TTC549 (cell line): ENCODE data around the gene IL17RB.

ENCODE experiments used
- FAIRE-seq: peaks from 2 replicates; lab custom pipeline; 2012; peaks lifted over from hg19 to GRCh38; lab: Jason Lieb, UNC

IL17RB gene

DNA sequence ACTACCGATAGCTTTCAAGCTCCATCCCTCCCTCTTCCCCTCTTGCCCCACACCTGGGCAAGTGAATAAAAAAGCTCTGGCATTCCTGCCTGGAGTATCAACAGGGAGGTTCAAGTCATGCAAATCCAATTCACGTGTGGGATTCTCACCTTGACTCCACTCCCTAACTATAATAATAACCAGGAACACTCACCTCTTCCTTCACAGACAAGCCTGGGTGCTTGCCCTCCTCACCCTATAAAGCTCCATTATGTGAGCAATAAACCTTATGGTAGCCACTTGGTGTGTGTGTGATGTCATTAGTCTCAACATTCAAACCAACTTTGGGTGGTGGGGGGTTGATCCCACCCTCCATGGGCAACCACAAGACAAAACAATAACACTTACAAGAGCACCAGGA, 16.8 kb upstream of the IL17RB start:
- no peak for FAIRE-seq

DNA sequence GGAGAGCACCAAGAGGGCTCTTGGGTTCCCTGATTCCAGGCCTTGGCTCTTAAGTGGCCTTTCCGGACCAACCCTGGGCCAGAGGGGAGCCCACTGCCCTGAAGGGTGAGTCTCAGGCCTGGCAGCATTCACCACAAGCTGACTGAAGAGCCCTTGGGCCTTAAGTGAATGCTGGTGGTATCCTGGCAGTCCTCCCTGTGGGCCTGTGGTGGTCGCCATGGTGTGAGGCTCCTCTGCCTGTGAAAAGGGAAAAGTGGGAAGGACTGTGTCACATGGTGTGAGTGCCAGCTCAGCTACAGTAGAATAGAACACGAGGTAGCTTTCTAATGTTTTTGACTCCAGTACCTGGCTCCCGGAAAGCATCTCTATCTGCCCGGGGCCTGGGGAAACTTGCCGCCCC, 15.4 kb upstream of the IL17RB start:
- no peak for FAIRE-seq

DNA sequence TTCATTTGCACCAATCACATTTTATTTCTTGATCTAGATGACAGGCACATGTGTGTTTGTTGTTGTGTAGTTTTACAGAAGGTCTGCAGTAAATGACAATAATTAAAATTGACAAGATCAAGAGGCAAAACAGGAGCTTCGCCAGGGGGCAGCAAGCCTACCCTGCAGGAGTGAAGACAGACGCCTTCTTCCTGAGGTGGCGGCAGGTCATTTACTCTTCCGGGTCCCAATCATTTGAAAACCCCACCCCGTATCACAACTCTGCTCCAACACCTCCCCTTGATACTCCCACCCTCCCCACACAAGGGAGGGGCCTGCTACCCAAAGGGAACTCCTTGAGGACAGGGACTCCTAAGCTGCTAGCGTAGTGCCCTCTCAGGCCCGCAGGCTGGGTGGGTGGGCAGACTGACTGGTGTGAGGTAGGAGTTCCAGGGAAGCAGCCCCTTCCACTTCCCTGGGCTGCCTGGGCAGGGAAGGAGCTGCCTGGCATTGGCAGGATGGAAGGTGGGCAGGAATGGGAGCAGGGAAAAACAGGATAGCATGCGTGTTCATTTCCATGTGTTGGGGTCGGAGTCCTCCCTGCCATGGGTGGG, 13.2 kb upstream of the IL17RB start:
- FAIRE-seq: no peak

DNA sequence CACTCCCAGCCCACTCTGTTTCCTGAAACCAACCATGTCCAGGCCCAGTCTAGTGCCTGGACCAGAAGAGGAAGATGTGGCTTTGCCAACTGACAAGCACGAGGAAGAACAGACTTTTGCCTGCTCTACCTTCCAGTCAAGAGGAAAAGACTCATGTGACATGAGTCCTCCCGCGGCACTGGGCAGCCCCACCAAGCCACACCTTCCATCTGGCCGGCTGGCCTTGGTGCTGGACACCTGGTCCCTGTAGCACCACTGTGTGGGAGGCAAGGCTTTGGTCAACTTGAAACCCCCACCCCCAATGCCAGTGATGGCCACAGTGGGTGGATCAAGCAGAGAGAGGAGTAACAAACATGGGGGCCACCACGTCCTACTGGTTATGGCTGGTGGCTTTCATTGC, 12.7 kb upstream of the IL17RB start:
- no peak for FAIRE-seq

DNA sequence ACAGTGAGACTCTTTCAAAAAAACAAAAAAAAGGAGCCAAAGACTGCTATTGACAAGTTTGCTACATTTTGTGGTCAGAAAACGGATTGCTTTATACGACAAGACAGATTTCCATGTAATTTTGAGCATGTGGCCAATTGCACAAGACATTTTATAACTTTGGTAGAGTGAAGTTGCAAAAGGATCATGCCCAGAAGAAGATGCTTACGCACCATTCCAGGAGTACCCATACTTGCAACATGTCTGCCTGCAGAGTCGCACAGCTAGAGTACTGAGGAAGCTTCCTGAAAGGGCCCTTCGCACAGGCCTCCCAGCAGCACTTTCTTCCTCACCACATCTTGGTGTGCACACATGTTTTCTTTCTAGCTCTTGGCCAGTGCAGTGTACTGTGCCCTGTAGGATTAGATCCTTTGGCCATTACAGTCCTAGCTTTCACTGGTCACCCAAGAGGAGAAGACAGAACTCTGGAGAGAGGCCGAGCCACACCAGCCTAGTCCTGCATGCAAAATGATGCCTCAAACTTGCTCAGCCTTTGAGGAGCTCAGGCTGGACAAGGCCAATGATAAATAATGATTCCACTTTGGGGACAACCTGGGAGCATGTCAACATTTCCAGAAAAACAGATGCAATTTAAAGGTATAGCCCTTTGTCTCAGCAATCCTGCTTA, 11.8 kb upstream of the IL17RB start:
- no peak for FAIRE-seq

DNA sequence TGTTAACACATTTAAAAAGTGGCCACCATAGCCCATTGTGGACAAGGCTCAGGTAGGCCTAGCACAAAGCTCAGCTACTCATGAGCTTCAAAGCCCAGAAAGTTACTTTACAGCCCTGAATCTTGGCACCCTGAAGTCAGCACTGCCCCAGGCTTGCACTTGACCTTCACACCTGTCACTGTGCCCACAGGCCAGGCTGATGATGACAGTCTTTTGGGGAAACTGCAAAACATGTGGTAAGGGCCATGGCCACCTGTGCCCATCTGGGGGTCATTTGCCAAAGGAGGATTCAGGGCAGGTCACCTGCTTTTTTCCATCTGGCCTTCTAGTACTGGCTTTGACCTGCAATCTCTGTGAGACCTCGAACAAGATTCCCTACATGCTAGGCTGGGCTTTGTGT, 11.1 kb upstream of the IL17RB start:
- FAIRE-seq: no peak

DNA sequence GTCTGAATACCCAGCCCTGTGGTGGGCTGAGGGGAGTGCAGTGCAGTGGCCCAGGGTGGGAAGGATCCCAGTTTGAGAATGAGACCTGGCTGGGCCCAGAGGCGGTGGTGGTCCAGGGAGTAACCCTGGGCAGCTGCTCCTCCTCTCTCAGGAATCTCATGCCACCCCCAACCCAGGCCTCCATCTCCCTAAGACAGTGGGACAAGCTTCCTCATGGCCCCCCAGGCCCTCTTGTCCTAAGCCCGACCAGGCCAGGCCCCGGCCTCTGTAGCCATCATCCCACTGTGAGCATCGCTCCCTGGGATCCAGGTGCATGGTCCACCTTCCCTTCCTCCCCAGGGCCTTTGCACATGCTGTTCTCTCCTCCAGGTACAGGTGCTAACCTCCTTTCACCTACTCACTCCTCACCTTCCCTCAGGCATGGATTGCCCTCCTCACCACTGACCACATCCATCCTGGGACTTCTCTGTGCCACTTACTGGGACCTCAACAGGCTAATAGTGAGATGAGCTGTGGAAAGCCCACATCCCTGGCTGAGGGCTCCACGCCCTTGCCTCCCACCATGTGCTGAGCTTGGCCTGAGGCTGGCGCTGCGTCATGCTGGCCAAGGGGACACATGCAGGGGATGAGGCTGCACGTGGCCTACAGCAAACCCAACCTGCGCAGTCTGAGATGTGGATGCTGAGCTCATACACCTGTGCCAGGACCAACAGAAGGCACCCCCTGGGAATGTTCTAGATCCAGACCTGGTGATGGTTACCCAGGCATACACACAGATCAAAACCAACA, 10.1 kb upstream of the IL17RB start:
- no peak for FAIRE-seq

DNA sequence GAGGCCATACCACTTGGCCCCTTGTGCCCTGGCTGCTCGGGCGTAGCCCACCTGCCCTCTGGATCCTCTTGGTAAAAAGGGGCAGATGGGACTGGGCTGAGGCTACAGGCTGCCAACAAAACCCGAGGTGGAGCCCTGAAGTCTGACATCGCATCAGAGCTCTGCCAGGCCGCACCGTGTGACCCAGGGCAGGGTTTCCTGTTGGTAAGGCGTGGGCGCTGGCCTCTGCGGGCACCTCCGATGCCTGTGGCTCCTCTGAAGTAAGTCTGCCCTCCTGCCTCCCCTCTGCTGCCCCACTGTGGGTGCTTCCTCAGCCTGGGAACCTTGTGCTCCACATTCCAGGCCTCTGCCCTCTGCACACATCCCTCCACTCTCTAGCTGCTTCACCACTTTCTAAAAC, 9.0 kb upstream of the IL17RB start:
- FAIRE-seq: no peak

DNA sequence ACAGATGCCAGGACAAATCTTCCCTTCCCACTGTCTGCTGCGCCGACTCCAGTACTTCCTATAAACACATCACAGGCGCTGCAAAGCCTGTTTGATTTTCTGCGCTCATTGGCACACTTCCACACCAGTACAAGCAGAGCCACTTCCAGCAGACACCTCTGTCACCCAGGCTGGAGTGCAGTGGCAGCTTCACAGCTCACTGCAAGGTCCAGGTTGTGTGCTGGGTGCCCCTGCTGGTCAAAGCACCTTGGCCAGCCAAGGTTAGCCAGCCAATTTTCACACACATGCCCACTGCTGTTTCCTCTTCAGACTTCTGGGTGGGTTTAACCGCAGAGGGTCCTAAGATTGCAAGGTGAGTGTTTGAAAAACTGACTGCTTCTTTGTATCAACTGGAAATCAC, 5.1 kb upstream of the IL17RB start:
- no peak for FAIRE-seq

DNA sequence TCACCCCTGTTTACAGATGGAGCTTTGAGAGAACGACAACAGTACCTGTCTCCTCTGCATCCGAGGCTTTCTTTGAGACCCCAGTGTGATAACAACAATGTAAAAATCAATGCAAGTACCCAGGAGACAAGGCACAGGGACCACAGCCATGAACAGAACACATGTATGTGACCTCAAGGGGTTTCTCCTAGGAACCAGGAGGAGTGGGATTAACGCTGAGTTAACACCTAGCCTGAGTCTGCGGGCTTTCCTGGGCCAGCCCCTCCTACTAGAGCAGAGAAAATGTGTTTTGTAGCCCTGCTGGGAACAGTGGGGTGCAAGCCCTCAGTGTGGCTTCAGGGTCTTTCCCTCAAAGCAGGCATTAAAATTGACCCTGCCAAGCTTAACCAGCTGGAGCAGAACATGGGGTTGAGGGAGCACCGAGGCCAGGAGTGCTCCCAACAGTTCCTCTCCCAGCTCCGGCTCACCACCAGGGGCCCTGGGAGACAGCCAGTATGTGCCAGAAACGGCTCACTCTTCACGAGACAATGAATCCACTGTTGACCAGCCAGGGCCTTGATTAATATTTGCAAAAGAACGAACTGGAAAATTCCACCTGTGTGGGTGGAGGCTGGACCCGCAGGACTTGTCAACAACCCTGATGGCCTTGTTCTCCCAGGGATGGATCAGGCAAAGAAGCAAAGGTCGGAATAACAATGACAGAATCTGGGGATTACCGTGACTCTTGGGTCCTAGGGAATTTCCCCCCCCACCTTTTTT, 3.8 kb upstream of the IL17RB start:
- FAIRE-seq: no peak

DNA sequence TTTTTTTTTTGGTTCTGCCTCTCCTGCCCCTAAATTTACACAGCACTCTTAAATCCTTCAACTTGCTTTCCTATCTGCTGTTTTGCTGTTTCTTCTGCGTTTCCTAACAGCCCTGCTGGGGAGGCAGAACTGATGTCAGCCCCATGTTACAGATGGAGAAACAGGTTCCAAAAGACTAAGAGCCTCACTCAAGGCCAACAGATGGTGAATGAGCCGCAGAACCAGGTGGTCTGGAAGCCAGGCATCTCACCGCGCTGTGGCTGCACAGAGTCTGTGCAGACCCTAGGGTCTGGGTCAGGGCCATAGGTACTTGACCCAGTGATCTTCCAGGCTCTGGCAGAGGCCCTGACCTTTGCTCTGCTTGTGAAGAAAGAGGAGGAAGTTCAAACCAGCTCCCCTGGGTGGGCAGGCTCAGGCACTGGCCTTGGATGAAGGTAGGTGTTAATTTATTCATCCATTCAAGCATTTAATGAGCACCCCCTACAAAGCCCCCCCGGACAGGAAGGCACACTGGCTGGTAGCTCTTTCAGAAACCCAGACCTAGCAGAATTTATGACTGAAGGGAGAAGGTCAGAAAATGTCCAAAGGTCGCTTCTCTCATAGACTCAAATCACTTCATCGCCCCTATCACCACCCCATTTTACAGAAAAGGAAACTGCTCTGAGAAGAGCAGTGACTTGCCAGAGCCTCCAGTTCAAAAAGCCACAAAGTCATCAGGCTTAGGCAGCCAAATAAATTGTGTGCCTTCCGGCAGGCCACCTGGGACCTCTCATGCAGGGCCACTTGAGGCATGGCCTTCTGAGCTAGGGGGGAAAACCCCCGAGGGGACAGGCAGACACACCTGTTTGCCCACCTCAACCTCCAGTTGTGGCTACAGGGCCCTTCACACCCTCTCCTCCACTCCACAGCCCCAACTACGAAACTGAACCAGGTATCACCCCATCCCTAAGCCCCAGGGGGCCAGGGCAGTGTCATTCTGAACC, 2.9 kb upstream of the IL17RB start:
- FAIRE-seq: no peak

DNA sequence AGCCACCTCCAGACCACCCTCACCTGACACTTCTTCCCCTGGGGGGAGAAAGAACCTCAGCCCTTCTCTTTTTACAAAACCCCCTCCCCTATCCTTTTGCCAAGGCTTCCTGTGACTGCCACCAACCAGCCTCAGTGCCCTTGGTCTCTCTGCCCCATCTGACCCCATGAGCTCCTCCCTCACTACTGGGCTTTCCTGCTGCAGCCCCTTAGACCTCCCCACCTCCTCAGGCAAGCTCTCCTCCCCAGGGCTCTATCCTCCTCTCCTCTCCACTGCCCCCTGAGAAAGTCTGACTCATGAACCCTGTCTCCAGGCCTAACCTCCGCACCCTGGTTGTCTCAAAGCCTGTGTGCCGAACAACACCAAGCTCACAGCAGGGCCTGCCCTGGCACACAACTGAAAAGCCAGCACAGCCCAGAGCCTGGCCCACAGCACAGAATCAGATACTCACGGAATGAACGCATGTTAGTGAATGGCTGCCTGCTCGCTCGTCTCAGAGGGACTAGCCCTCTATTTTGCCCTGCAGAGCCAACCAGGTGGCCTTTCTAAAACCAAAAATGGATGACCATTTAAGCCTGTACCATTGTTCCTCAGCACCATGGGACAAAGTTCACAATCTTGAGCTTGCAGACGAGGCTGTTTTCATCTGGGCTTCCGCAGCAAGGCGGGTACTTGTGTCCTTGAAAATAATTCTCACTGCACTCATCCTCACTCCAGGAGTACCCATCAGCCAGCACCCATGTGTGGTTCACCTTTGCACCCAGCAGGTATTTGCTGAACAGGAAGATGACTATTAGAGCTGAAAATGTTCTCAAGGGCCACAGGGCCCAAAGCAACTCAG, 1.9 kb upstream of the IL17RB start:
- FAIRE-seq: no peak

DNA sequence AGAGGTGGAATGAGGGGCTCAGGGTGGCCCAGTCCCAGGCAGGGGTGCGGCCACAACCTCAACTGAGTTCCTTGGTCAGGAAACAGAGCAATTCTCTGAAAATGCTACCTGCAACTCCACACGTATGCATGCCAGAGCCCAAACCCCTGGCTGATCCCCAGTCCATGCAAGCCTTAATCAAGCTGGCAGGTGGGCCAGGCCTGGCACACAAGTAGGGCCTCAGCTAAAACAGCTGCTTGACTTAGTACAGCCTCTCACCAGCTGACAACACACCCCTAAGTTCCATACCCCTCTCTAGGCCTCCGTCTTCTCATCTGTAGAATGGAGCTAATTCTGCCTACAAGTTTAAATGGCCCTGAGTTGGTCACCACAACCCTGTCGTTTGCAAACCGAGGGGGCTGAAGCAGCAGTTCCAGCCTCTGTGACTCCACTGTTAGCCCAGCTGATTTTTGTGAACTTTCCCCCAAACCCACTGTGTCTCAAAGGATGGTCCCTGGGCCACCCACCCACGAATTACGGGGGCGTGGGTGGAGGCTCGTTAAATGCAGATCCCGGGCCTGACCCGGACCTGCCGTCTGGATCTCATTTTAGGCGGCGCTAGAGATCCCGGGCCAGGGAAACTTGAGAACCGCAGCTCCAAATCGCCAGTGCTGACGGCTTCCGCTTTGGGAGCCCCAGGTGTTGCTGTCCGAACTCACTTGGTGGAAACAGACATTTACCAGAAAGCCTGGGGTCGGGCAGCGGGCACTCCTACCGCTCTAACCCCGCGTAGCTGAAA, 1.1 kb upstream of the IL17RB start:
- FAIRE-seq: no peak

DNA sequence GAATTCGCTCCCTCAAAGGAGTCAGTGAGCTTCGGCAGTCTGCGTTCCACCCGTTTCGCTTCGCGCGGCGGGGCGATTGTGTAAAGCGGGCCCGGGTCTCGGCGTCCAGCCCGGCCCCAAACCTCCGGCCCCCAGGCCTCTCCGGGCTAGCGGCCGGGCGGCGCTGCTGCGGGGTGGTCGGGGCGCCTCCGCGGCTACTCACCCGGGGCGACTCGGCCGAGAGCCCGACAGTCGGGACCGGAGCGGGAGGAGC, 561 bp upstream of the IL17RB start:
- FAIRE-seq: no peak

DNA sequence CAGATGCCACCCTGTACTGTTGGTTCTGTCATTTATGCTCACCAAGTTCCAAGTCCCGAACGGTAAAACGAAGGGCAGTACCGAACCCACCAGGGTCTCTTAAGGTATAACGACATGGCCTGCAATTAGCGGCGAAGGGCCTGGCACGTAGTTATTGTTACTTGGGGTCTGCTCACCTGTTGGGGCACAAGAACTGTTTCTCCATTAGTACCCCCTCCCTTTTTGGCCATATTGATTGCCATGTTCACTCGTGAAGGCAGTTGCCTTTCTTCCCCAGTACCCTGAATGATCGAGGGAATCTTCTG, 435 bp downstream of the IL17RB start:
- FAIRE-seq: no peak

DNA sequence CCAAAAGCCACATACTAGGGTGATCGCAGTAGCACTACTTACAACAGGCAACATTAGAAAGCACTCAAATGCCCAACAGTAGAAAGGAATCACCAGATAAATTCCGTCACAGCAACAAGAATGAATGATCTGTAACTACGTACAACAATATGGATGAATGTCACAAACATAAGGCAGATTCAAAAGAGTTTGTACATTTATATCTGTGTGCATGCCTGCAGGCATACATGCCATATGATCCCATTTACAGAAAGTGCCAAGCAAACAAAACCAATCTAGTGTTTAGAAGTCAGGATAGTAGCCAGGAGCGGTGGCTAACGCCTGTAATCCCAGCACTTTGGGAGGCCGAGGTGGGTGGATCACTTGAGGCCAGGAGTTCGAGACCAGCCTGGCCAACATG, 3.5 kb downstream of the IL17RB start:
- FAIRE-seq: no peak

DNA sequence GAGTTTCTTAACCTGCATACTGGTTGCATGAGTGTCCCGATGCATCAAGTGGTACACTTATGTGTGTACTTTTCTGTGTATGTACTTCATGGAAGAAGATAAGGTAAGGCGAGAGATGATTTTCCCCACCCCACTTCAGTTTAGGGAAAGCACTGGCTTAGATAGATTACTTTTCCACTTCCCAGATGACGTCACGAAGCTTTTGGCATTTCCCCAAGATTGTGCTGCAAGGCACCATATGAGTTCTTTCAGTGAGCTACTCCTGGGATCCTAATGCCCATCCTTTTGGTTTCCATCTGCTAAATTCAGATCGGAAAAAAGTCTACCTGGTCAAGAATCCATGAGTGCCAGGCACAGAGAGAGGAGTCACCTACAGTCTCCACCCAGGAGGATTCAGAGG, 4.5 kb downstream of the IL17RB start:
- no peak for FAIRE-seq

DNA sequence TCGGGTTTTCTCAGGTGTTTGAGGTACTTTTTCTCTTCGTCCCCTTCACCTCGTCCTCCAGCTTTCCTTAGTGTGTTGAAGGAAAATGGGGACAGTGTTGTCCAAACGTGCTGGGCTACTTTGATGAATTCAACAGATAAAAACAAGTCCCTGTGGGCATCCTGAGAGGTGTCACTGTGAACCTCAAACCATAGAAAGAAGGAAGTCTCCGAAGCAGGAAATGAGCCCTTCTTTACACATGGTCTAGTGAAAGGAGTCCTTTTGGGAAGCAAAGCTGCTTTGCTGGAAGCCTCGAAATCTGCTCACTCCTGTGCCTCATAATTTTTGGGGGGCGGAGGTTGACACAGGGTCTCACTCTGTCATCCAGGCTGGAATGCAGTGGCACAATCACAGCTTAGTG, 10.6 kb downstream of the IL17RB start:
- FAIRE-seq: no peak

DNA sequence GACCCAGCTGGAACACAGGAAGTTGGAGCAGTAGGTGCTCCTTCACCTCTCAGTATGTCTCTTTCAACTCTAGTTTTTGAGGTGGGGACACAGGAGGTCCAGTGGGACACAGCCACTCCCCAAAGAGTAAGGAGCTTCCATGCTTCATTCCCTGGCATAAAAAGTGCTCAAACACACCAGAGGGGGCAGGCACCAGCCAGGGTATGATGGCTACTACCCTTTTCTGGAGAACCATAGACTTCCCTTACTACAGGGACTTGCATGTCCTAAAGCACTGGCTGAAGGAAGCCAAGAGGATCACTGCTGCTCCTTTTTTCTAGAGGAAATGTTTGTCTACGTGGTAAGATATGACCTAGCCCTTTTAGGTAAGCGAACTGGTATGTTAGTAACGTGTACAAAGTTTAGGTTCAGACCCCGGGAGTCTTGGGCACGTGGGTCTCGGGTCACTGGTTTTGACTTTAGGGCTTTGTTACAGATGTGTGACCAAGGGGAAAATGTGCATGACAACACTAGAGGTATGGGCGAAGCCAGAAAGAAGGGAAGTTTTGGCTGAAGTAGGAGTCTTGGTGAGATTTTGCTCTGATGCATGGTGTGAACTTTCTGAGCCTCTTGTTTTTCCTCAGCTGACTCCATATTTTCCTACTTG, 11.9 kb downstream of the IL17RB start:
- no peak for FAIRE-seq

DNA sequence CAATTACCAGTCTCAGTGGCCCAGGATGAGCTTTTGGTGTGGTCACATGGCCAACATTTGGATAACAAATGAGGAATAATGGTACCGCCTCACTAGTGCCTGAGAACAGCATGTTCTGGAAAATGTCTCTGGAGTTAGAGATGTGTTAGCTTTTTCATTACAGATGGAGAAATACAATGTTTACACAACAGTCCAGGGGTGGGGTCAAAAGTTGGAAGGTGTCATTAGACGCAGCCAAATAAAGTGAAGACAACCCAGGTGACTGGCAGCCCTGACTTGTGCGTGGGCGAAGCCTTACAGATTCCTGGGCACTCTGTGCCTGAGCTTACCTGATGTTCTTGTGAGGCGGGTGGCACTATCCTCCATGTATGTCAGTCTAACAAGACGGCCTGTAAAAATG, 12.8 kb downstream of the IL17RB start:
- FAIRE-seq: no peak
